ENCODE data around the gene TRPM3.

The TRPM3 gene

DNA sequence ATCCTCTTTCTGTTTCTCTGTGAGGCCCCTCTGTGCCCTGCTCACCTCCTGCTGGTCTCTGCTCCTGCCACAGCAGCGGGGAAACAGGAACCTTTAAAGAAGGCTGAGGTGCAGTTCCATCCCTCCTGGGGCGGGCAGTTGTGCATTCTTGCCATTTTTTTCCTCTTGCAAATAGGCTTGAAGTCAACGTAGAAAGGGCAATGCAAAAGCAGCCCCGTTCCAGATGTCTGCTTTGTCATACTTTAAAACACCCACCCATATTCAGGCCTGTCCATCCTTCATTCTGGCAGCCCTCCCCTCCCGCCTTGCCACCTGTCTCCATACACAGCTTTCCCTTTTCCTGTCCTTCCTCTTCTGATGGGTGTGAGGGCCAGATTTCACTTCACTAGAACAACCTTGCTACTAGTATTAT is 641.5 kb downstream of the TRPM3 start:
- no peaks in the 10 kb centered on the region for H3K9me3 ChIP-seq (replicated peaks; ENCODE audit: insufficient read depth, low read length)
- no peak overlapping the region for H3K9ac ChIP-seq (ENCODE audit: low read length)
- H3K27me3 ChIP-seq (replicated peaks; ENCODE audit: insufficient read depth, low read length) = no peaks in the 10 kb centered on the region
- H3K79me2 ChIP-seq (ENCODE audit: low read length) = no peaks in the 10 kb centered on the region
- TF ChIP-seq, protein P1, sequence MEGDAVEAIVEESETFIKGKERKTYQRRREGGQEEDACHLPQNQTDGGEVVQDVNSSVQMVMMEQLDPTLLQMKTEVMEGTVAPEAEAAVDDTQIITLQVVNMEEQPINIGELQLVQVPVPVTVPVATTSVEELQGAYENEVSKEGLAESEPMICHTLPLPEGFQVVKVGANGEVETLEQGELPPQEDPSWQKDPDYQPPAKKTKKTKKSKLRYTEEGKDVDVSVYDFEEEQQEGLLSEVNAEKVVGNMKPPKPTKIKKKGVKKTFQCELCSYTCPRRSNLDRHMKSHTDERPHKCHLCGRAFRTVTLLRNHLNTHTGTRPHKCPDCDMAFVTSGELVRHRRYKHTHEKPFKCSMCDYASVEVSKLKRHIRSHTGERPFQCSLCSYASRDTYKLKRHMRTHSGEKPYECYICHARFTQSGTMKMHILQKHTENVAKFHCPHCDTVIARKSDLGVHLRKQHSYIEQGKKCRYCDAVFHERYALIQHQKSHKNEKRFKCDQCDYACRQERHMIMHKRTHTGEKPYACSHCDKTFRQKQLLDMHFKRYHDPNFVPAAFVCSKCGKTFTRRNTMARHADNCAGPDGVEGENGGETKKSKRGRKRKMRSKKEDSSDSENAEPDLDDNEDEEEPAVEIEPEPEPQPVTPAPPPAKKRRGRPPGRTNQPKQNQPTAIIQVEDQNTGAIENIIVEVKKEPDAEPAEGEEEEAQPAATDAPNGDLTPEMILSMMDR (IDR thresholded peaks at IDR 0.05; ENCODE audit: low read length) = no peak
- TF ChIP-seq EZH2phosphoT487 (IDR thresholded peaks at IDR 0.05; ENCODE audit: low read length) (no peak), EZH2 (optimal IDR thresholded peaks at IDR 0.05; ENCODE audit: low read depth, low read length) (no peak)
- no peaks in the 10 kb centered on the region for H4K20me1 ChIP-seq (ENCODE audit: insufficient read depth, low read length)
- no peak overlapping the region for H3K27ac ChIP-seq (ENCODE audit: low read length)
- no peak overlapping the region for H2AFZ ChIP-seq (ENCODE audit: low read length)
- no peaks in the 10 kb centered on the region for H3K36me3 ChIP-seq (replicated peaks; ENCODE audit: insufficient read depth, low read length)
- DNase-seq = no peak
- no peaks in the 10 kb centered on the region for H3K4me1 ChIP-seq (ENCODE audit: low read length)
- no peak overlapping the region for H3K4me2 ChIP-seq (ENCODE audit: low read depth, low read length)
- no peaks in the 10 kb centered on the region for H3F3A ChIP-seq (ENCODE audit: insufficient read depth, low read length)
- no peak overlapping the region for H3K4me3 ChIP-seq (ENCODE audit: low read length)
- H3K9me2 ChIP-seq (replicated peaks; ENCODE audit: insufficient read depth, low read length) = no peaks in the 10 kb centered on the region
